Measurements from ENCODE around the gene MIA2. TPM values are rescaled to one million over a fixed set of nuclear protein-coding genes. Genes with fewer than 3 reads are reported as not detected.

Gene MIA2
- total RNA-seq, 4 donors from 2014 or later: 54.1 to 83.0 (median 71.4) TPM

DNA sequence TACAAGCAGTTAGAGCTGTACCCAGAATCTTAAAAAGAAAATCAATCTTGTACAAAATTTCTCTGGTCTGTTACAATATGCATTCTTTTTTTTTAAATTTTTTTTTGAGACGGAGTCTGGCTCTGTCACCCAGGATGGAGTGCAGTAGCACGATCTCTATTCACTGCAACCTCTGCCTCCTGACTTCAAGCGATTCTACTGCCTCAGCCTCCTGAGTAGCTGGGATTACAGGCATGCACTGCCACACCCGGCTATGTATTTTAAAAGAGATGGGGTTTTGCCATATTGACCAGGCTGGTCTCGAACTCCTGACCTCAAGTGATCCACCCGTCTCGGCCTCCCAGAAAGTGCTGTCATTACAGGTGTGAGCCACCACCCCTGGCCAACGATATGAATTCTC lies 194.4 kb downstream of the MIA2 start:
- in situ Hi-C loops (cut with MboI; ENCODE audit: low pct_ligation_motif_present in 1 of 4, low pct_unique_long_range_greater_than_20kb in 1 of 4, low sequenced_read_pairs in 3 of 4): no loop called here
- no peak for TF ChIP-seq POLR2AphosphoS5 (IDR thresholded peaks at IDR 0.05)
- TF ChIP-seq, protein P1, sequence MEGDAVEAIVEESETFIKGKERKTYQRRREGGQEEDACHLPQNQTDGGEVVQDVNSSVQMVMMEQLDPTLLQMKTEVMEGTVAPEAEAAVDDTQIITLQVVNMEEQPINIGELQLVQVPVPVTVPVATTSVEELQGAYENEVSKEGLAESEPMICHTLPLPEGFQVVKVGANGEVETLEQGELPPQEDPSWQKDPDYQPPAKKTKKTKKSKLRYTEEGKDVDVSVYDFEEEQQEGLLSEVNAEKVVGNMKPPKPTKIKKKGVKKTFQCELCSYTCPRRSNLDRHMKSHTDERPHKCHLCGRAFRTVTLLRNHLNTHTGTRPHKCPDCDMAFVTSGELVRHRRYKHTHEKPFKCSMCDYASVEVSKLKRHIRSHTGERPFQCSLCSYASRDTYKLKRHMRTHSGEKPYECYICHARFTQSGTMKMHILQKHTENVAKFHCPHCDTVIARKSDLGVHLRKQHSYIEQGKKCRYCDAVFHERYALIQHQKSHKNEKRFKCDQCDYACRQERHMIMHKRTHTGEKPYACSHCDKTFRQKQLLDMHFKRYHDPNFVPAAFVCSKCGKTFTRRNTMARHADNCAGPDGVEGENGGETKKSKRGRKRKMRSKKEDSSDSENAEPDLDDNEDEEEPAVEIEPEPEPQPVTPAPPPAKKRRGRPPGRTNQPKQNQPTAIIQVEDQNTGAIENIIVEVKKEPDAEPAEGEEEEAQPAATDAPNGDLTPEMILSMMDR (IDR thresholded peaks at IDR 0.05): no peak
- no peak for TF ChIP-seq EP300 (IDR thresholded peaks at IDR 0.05; ENCODE audit: low read depth)
- TF ChIP-seq POLR2A (IDR thresholded peaks at IDR 0.05): no peak
- Histone ChIP-seq H3K4me3 (no peak overlapping the region), H3K36me3 (no peaks in the 10 kb centered on the region), H3K27ac (no peak overlapping the region), H3K9me3 (no peaks in the 10 kb centered on the region), H3K27me3 (no peaks in the 10 kb centered on the region), H3K4me1 (peaks cover 12 to 62% (median 19%) of the 10 kb centered on the region in 4 donors)
- no peak for DNase-seq
- intact Hi-C loops (cut with DNase I; ENCODE audit: low total_unique reads): no loop called here
- WGBS, 2 donors (ENCODE audit: low coverage in 1 of 2): 92 to 100% methylated on average over 1 to 8 of the region's 8 CpGs

DNA sequence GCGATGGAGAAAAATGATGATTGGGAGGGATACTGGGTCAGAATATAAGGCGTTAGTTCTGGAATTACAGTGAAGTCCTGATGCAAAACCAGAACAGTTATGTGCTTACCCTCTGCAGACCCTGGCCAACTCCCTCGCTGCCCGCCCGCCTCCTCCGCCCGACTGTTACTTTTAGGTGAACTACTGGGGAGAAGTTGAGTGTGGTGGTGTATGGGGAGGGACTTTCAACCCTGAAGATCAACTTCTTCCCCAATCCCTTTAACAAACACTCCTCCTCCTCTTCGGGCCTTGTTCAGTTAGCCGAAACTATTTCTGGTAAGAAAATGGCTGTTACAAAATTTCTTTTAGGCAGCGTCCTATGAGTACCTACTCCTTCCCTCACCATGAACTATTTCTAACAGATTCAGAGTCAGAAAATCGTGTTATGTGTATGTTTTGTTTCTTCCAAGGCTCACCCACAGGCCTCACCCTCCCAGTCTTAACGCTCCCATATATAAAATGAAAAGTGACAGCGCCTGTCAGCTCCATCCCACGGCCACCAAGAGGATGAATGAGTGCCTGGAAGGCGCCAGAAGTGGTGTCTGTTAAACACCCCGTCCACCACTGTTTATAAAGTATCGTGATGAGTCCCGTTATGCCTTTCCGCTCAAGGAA lies 197.2 kb downstream of the MIA2 start:
- H3K36me3 ChIP-seq: no peaks in the 10 kb centered on the region
- H3K27ac ChIP-seq: peak overlapping the region; percentile 96 to 97 (median 97)
- TF ChIP-seq, protein P1 (IDR thresholded peaks at IDR 0.05): no peak
- TF ChIP-seq POLR2AphosphoS5 (IDR thresholded peaks at IDR 0.05): no peak
- no peak for TF ChIP-seq EP300 (IDR thresholded peaks at IDR 0.05; ENCODE audit: low read depth)
- H3K27me3 ChIP-seq: no peaks in the 10 kb centered on the region
- DNase-seq: no peak
- in situ Hi-C loops (cut with MboI; ENCODE audit: low pct_ligation_motif_present in 1 of 4, low pct_unique_long_range_greater_than_20kb in 1 of 4, low sequenced_read_pairs in 3 of 4): loop anchor here in 1 of 4 donors (10.0 kb wide), 1 partner anchor 256 kb away; the partner anchor contains the start of genes PNN and TRAPPC6B
- no peaks in the 10 kb centered on the region for H3K9me3 ChIP-seq
- intact Hi-C loops (cut with DNase I; ENCODE audit: low total_unique reads): no loop called here
- H3K4me3 ChIP-seq: peak overlapping the region; percentile 69 to 95 (median 82)
- peaks cover 15 to 53% (median 22%) of the 10 kb centered on the region in 4 donors for H3K4me1 ChIP-seq
- 0 to 7% methylated on average over 5 to 19 of the region's 19 CpGs for WGBS, 2 donors (ENCODE audit: low coverage in 1 of 2)

DNA sequence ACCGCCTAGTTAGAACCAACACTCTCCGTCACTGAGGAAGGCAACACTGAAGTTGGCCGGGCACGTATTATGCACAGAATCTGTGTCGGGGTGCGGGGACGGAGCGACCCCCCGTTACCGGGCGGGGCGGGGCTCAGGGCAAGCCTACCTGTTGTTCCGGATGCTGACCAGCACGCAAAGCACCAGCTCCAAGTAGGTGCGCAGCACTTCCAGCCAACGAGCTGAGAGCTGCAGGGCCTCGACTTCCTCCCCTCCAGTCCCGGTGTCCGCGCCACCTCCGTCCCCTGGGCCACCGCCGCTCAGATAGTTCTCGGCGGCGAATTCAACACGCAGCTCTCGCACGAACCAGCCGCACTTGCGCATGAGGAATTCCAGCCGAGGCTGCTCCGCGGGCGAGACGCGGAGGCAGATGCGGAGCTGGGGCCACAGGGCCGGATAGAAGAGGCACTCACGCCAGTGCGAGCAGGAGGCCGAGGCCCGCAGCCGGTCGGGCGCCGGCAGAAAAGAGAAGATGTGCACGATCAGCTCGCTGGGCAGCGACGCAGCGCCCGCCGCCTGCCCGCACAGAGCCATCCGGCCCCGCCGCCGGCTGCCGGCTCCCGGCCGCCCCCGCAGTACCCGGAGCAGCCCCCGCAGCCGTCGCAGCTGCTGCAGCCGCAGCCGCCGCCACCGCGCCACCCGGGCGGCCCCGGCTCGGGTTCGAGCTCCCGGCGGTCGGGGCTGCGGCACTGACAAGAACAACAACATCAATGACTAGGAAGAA lies 197.9 kb downstream of the MIA2 start:
- Histone ChIP-seq H3K4me1 (peaks cover 15 to 48% (median 22%) of the 10 kb centered on the region in 4 donors), H3K36me3 (no peaks in the 10 kb centered on the region), H3K27ac (peak overlapping the region; percentile 96 to 97 (median 97)), H3K27me3 (no peaks in the 10 kb centered on the region), H3K4me3 (peak overlapping the region; percentile 69 to 95 (median 82)), H3K9me3 (no peaks in the 10 kb centered on the region)
- peak; percentile 57 for DNase-seq
- intact Hi-C loops (cut with DNase I; ENCODE audit: low total_unique reads): no loop called here
- in situ Hi-C loops (cut with MboI; ENCODE audit: low pct_ligation_motif_present in 1 of 4, low pct_unique_long_range_greater_than_20kb in 1 of 4, low sequenced_read_pairs in 3 of 4): loop anchor here in 1 of 4 donors (10.0 kb wide), 1 partner anchor 257 kb away; the partner anchor contains the start of genes PNN and TRAPPC6B
- 0% methylated on average over 62 of the region's 81 CpGs; no CpG with 5 or more reads in 1 of the 2 donors for WGBS, 2 donors (ENCODE audit: low coverage in 1 of 2)
- peak; percentile 37 for TF ChIP-seq POLR2A (IDR thresholded peaks at IDR 0.05)
- TF ChIP-seq, protein P1 (IDR thresholded peaks at IDR 0.05): no peak
- TF ChIP-seq EP300 (IDR thresholded peaks at IDR 0.05; ENCODE audit: low read depth): no peak
- TF ChIP-seq POLR2AphosphoS5 (IDR thresholded peaks at IDR 0.05): peak; percentile 94 to 96 (median 94)

DNA sequence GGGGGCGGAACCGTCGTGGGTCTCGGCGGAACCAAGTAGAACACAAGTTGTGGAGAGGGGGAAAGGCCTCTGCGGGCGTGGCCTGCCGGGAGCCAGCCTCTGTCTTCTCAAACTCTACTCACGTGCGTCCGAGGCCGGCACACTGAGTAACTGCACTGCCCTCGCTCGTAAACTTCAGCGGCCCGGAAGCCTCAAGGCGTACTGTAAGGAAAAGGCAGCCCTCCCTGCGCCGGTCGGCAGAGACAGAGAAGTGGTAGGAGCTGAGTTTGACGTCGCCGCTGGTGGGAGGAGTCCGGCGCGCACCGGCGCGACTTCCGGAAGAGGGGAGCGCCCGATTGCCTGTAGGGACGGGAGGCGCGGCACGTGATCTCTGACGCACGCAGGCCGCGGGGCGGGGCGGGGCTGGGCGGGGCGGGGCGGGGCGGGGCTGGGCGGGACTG lies 198.5 kb downstream of the MIA2 start, which contains the start of gene FBXO33:
FBXO33 (minus strand) TSS at position 255 of the 440 bp plus-strand sequence. CDS start 271 bp downstream, outside the sequence.
- peaks cover 15 to 42% (median 22%) of the 10 kb centered on the region in 4 donors for H3K4me1 ChIP-seq
- H3K4me3 ChIP-seq: peak within 1 kb of the TSS; percentile 69 to 95 (median 82)
- no peaks in the 10 kb centered on the region for H3K27me3 ChIP-seq
- intact Hi-C loops (cut with DNase I; ENCODE audit: low total_unique reads) (no loop called here), in situ Hi-C loops (cut with MboI; ENCODE audit: low pct_ligation_motif_present in 1 of 4, low pct_unique_long_range_greater_than_20kb in 1 of 4, low sequenced_read_pairs in 3 of 4) (loop anchor here in 1 of 4 donors (10.0 kb wide), 1 partner anchor 257 kb away; the partner anchor contains the start of genes PNN and TRAPPC6B)
- peak within 1 kb of the TSS; percentile 96 to 97 (median 97) for H3K27ac ChIP-seq
- H3K9me3 ChIP-seq: no peaks in the 10 kb centered on the region
- H3K36me3 ChIP-seq: no peaks in the 10 kb centered on the region
- peak; percentile 98 for DNase-seq
- TF ChIP-seq POLR2A (IDR thresholded peaks at IDR 0.05): no peak
- TF ChIP-seq POLR2AphosphoS5 (IDR thresholded peaks at IDR 0.05): peak; percentile 0 to 23 (median 6)
- WGBS, 2 donors (ENCODE audit: low coverage in 1 of 2): 0% methylated on average over 30 of the region's 47 CpGs; no CpG with 5 or more reads in 1 of the 2 donors

Measured in transverse colon (tissue), 4 donors.